Measurements from ENCODE around the gene RAPGEF2.

- TF ChIP-seq, protein P1, sequence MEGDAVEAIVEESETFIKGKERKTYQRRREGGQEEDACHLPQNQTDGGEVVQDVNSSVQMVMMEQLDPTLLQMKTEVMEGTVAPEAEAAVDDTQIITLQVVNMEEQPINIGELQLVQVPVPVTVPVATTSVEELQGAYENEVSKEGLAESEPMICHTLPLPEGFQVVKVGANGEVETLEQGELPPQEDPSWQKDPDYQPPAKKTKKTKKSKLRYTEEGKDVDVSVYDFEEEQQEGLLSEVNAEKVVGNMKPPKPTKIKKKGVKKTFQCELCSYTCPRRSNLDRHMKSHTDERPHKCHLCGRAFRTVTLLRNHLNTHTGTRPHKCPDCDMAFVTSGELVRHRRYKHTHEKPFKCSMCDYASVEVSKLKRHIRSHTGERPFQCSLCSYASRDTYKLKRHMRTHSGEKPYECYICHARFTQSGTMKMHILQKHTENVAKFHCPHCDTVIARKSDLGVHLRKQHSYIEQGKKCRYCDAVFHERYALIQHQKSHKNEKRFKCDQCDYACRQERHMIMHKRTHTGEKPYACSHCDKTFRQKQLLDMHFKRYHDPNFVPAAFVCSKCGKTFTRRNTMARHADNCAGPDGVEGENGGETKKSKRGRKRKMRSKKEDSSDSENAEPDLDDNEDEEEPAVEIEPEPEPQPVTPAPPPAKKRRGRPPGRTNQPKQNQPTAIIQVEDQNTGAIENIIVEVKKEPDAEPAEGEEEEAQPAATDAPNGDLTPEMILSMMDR (IDR thresholded peaks at IDR 0.05): no peak
- no peak for TF ChIP-seq POLR2A (IDR thresholded peaks at IDR 0.05)
Measured at GRCh38 chr4:159101988-159102621, 774 bp upstream of the RAPGEF2 start.
